HG02840 (cell line): ENCODE data around the gene DGCR2.
A peak's percentile ranks its signal among the peaks of the same experiment; 100 is the strongest.

ENCODE experiments used
- ATAC-seq: cut with Tn5 transposase; IDR thresholded peaks from one replicate; pipeline ENCODE4 v1.9.1; 2021; ENCODE audit warnings: mild to moderate bottlenecking, moderate library complexity, moderate number of reproducible peaks; ENCODE audit not compliant: unreplicated experiment, low FRiP score

The DGCR2 gene

GRCh38 chr22:19128946-19129727 is 6.9 kb upstream of the DGCR2 start:
- ATAC-seq: no peak

GRCh38 chr22:19128009-19128401 is 5.8 kb upstream of the DGCR2 start:
- no peak for ATAC-seq

- no peak for ATAC-seq
Observed at GRCh38 chr22:19127329-19128008, 5.3 kb upstream of the DGCR2 start.

- no peak for ATAC-seq
Observed at GRCh38 chr22:19126309-19127273, 4.4 kb upstream of the DGCR2 start.

- ATAC-seq: no peak
Observed at GRCh38 chr22:19125474-19126308, 3.5 kb upstream of the DGCR2 start.

GRCh38 chr22:19125011-19125410 is 2.8 kb upstream of the DGCR2 start:
- ATAC-seq: no peak

GRCh38 chr22:19124377-19124776 is 2.2 kb upstream of the DGCR2 start:
- ATAC-seq: no peak

- ATAC-seq: no peak
Observed at GRCh38 chr22:19123936-19124335, 1.7 kb upstream of the DGCR2 start.

- ATAC-seq: no peak
Observed at GRCh38 chr22:19122752-19123492, 710 bp upstream of the DGCR2 start.

- no peak for ATAC-seq
Observed at GRCh38 chr22:19121631-19122142, 525 bp downstream of the DGCR2 start.

- ATAC-seq: no peak
Observed at GRCh38 chr22:19120829-19121630, 1.2 kb downstream of the DGCR2 start.

GRCh38 chr22:19119949-19120348 is 2.3 kb downstream of the DGCR2 start:
- no peak for ATAC-seq

- peak; percentile 30 for ATAC-seq
Observed at GRCh38 chr22:19118329-19118880, 3.8 kb downstream of the DGCR2 start.

GRCh38 chr22:19117111-19117512 is 5.1 kb downstream of the DGCR2 start:
- ATAC-seq: no peak

GRCh38 chr22:19115628-19116027 is 6.6 kb downstream of the DGCR2 start:
- ATAC-seq: no peak

GRCh38 chr22:19114984-19115552 is 7.1 kb downstream of the DGCR2 start:
- ATAC-seq: no peak

GRCh38 chr22:19113429-19113828 is 8.8 kb downstream of the DGCR2 start:
- ATAC-seq: no peak

GRCh38 chr22:19111584-19111983 is 10.6 kb downstream of the DGCR2 start:
- ATAC-seq: no peak
